A673 (cell line): ENCODE data around the gene MECR. TPM values are rescaled to one million over a fixed set of nuclear protein-coding genes. Genes with fewer than 3 reads are reported as not detected.

Source experiments
- BruUV-seq: library from RNA; stranded (reverse); fragments of 400-500 nt; replicated peaks from 2 replicates; lab custom pipeline; 2021; lab: Mats Ljungman, UMichigan
- CTCF ChIA-PET: fragments of 300-600 bp; sonication (Branson Sonifier 250); formaldehyde crosslinking; loops from one replicate; lab custom pipeline; 2022; ENCODE audit warnings: antibody characterized with exemption; lab: Charles Lee
- POLR2A ChIA-PET: fragments of 300-600 bp; sonication (Branson Sonifier 250); formaldehyde crosslinking; loops from one replicate; lab custom pipeline; 2022; ENCODE audit warnings: antibody characterized with exemption; ENCODE audit not compliant: low non-redundant PET; lab: Charles Lee
- DNase-seq: peaks from one replicate; pipeline ENCODE4 v3.0.0-alpha.2; 2015; ENCODE audit warnings: low spot score
- H3K27ac ChIP-seq: fragments of 200-600 bp; sonication (generic); 2 replicates; pipeline ENCODE4 v1.5.1; 2016; ENCODE audit warnings: mixed run types, low read depth, mild to moderate bottlenecking, mixed read lengths, antibody characterized with exemption, low read length; ENCODE audit not compliant: poor library complexity, severe bottlenecking
- H3K27me3 ChIP-seq: fragments of 200-600 bp; sonication (generic); replicated peaks from 2 replicates; pipeline ENCODE4 v1.6.1; 2017; ENCODE audit warnings: mixed run types, low read depth, mild to moderate bottlenecking, mixed read lengths, antibody characterized with exemption, low read length; ENCODE audit not compliant: insufficient read depth, poor library complexity
- H3K36me3 ChIP-seq: fragments of 200-600 bp; sonication (generic); 2 replicates; pipeline ENCODE4 v1.6.1; 2016; ENCODE audit warnings: mixed run types, mild to moderate bottlenecking, mixed read lengths, antibody characterized with exemption, low read length; ENCODE audit not compliant: insufficient read depth, poor library complexity, severe bottlenecking
- H3K4me1 ChIP-seq: fragments of 200-600 bp; sonication (generic); 2 replicates; pipeline ENCODE4 v1.6.1; 2017; ENCODE audit warnings: mixed run types, mild to moderate bottlenecking, mixed read lengths, antibody characterized with exemption, low read length; ENCODE audit not compliant: insufficient read depth, poor library complexity, severe bottlenecking
- H3K4me3 ChIP-seq: fragments of 200-600 bp; sonication (generic); 2 replicates; pipeline ENCODE4 v1.5.1; 2016; ENCODE audit warnings: low read depth, mixed run types, mild to moderate bottlenecking, mixed read lengths, low read length; ENCODE audit not compliant: poor library complexity, severe bottlenecking
- H3K9me3 ChIP-seq: fragments of 200-600 bp; sonication (generic); 2 replicates; pipeline ENCODE4 v1.6.1; 2016; ENCODE audit warnings: mixed run types, low read depth, mild to moderate bottlenecking, mixed read lengths, antibody characterized with exemption, low read length; ENCODE audit not compliant: poor library complexity, severe bottlenecking
- CTCF ChIP-seq: fragments of 300-800, 200-600 bp; sonication (generic); conservative IDR thresholded peaks from 2 replicates; pipeline ENCODE4 v1.5.1; 2017; ENCODE audit warnings: low read depth, mild to moderate bottlenecking, antibody characterized with exemption, low read length, moderate library complexity, mixed read lengths
- EZH2 ChIP-seq: fragments of 200-600 bp; sonication (generic); IDR thresholded peaks from 2 replicates; pipeline ENCODE4 v1.6.1; 2017; ENCODE audit warnings: borderline replicate concordance, low read depth, mild to moderate bottlenecking, mixed read lengths, antibody characterized with exemption, low read length; ENCODE audit not compliant: poor library complexity, severe bottlenecking
- intact Hi-C: fragments of 100-400 bp; cut with micrococcal nuclease; formaldehyde crosslinking; loops from one replicate; pipeline ENCODE4 v1.10.0; 2022; ENCODE audit not compliant: unreplicated experiment
- total RNA-seq: library from RNA; stranded (reverse); gene quantifications from 2 replicates; pipeline ENCODE4 v1.2.3, GENCODE V29; 2021

Gene MECR
- total RNA-seq, 1 experiment from 2014 or later, result 39.0 TPM

GRCh38 chr1:29186707-29187106 is 44.0 kb downstream of the MECR start:
- no peaks in the 10 kb centered on the region for H3K27me3 ChIP-seq
- BruUV-seq, result no TSS peak
- peaks cover 7% of the 10 kb centered on the region for H3K4me1 ChIP-seq
- no peak overlapping the region for H3K4me3 ChIP-seq
- DNase-seq, result no peak
- ChIA-PET CTCF (no interaction called here), POLR2A (interaction anchor here (0.7 kb wide), 1 partner anchor 211 kb away, joined by 3 read pairs; no protein-coding TSS in a partner anchor)
- TF ChIP-seq EZH2, result no peak
- H3K27ac ChIP-seq, result no peak overlapping the region
- H3K36me3 ChIP-seq, result no peaks in the 10 kb centered on the region
- no peaks in the 10 kb centered on the region for H3K9me3 ChIP-seq
- intact Hi-C loops, result no loop called here

DNA sequence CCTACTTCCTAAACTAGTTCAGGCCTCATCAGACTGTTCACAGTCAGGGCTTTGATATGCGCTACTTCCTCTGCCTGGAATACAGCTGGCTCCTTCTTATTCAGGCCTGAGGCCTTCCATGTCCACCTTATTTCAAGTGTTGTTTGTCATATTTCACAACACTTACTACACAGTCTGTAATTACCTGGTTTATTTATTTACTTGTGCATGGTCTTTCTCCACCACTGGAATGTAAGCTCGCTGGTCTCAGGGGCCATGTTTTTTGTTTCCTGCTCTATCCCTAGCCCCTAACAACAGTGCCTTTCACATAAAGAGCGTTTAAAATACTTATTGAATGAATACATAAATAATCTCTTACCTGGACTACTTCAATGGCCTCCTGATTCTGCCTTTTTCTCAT is 44.5 kb downstream of the MECR start:
- DNase-seq, result no peak
- ChIA-PET CTCF (no interaction called here), POLR2A (interaction anchor here (0.8 kb wide), 1 partner anchor 52 kb away, joined by 3 read pairs; no protein-coding TSS in a partner anchor)
- TF ChIP-seq EZH2 (no peak), CTCF (no peak)
- H3K36me3 ChIP-seq, result no peaks in the 10 kb centered on the region
- no peak overlapping the region for H3K4me3 ChIP-seq
- H3K27me3 ChIP-seq, result no peaks in the 10 kb centered on the region
- intact Hi-C loops, result no loop called here
- H3K9me3 ChIP-seq, result no peaks in the 10 kb centered on the region
- H3K4me1 ChIP-seq, result peaks cover 7% of the 10 kb centered on the region
- BruUV-seq, result no TSS peak
- no peak overlapping the region for H3K27ac ChIP-seq

DNA sequence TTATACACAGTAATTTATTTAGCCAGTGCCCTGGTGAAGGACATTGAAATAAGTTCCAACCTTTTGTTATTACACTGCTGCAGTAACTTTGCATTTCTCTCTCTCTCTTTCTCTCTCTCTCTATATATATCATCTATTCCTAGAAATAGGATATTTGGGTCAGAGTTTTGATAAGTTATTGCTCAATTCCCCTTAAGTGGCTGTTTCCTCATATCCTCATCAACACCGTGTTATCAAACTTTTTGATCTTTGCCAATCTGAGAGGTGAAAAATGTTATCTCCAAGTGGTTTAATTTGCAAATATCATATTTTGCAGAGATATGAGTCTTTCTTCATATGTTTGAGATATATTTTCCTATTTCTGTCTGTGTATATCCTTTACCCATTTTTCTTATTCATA is 47.4 kb downstream of the MECR start:
- BruUV-seq, result no TSS peak
- H3K9me3 ChIP-seq, result no peaks in the 10 kb centered on the region
- TF ChIP-seq CTCF (no peak), EZH2 (no peak)
- no peak for DNase-seq
- ChIA-PET POLR2A (interaction anchor here (0.5 to 1.0 kb wide), 2 partner anchors 12 to 148 kb away, joined by 3 to 8 read pairs; no protein-coding TSS in a partner anchor), CTCF (no interaction called here)
- H3K4me1 ChIP-seq, result peaks cover 24% of the 10 kb centered on the region
- no peak overlapping the region for H3K27ac ChIP-seq
- no peaks in the 10 kb centered on the region for H3K27me3 ChIP-seq
- no peak overlapping the region for H3K4me3 ChIP-seq
- H3K36me3 ChIP-seq, result peaks cover 9% of the 10 kb centered on the region
- intact Hi-C loops, result no loop called here
